ACC112 (cell line): ENCODE results near the gene KHDRBS1.
"Not testable (repeated sequence)": the region's sequence is repeated elsewhere in the genome, so short reads cannot be mapped to it uniquely, and the experiment has no call there.

Experiments
- H2AFZ ChIP-seq: fragments of 200-600 bp; sonication (generic); one replicate; pipeline ENCODE4 v1.6.0; 2017; ENCODE audit warnings: antibody characterized with exemption, low read length; ENCODE audit not compliant: unreplicated experiment
- H3K27ac ChIP-seq: fragments of 200-600 bp; sonication (generic); 2 replicates; pipeline ENCODE4 v1.5.1; 2014; ENCODE audit warnings: low read depth, mild to moderate bottlenecking, antibody characterized with exemption, low read length, moderate library complexity
- H3K27me3 ChIP-seq: fragments of 200-600 bp; sonication (generic); 2 replicates; pipeline ENCODE4 v1.6.1; 2014; ENCODE audit warnings: mild to moderate bottlenecking, antibody characterized with exemption, low read length, moderate library complexity, mixed read lengths; ENCODE audit not compliant: insufficient read depth
- H3K36me3 ChIP-seq: fragments of 200-600 bp; sonication (generic); 2 replicates; pipeline ENCODE4 v1.6.1; 2016; ENCODE audit warnings: mild to moderate bottlenecking, antibody characterized with exemption, low read length, moderate library complexity, mixed read lengths; ENCODE audit not compliant: insufficient read depth
- H3K4me1 ChIP-seq: fragments of 200-600 bp; sonication (generic); one replicate; pipeline ENCODE4 v1.6.1; 2016; ENCODE audit warnings: low read length, mixed read lengths; ENCODE audit not compliant: insufficient read depth, unreplicated experiment, control insufficient read depth
- H3K4me3 ChIP-seq: fragments of 200-600 bp; sonication (generic); 2 replicates; pipeline ENCODE4 v1.5.1; 2014; ENCODE audit warnings: mild to moderate bottlenecking, low read depth, low read length
- H3K79me2 ChIP-seq: fragments of 200-600 bp; sonication (generic); one replicate; pipeline ENCODE4 v1.6.0; 2016; ENCODE audit warnings: low read length; ENCODE audit not compliant: control insufficient read depth, unreplicated experiment, insufficient read depth

KHDRBS1 gene

GRCh38 chr1:32060914-32061313 is 47.2 kb downstream of the KHDRBS1 start:
- H3K27ac ChIP-seq = peak overlapping the region; percentile 24
- peaks cover 3% of the 10 kb centered on the region for H3K79me2 ChIP-seq
- H3K4me1 ChIP-seq = peaks cover 26% of the 10 kb centered on the region
- no peak overlapping the region for H3K4me3 ChIP-seq
- H2AFZ ChIP-seq = no peak overlapping the region
- H3K27me3 ChIP-seq = no peaks in the 10 kb centered on the region
- peaks cover 32% of the 10 kb centered on the region for H3K36me3 ChIP-seq

DNA sequence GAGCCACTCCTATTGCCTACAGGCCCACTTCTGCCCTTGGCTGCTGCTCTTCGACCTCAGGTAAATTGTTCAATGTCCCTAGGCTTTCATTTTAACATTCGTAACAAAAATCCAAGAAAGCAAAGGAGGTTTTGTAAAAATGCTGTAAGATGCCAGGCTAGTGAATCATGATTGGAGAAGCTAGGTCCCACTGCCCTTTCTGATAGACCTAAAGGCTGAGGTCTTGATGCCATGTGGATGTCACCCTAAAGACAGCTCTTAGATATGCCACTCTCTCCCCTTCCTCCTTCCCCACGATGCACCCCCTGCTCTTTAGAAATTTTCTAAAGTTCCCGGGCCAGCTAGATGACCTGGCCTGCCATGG is 49.2 kb downstream of the KHDRBS1 start:
- H3K27me3 ChIP-seq = no peaks in the 10 kb centered on the region
- H3K27ac ChIP-seq = peak overlapping the region; percentile 64
- H3K79me2 ChIP-seq = no peaks in the 10 kb centered on the region
- H3K36me3 ChIP-seq = peaks cover 23% of the 10 kb centered on the region; the same call in 1 of the 2 replicates
- peaks cover 32% of the 10 kb centered on the region for H3K4me1 ChIP-seq
- no peak overlapping the region for H3K4me3 ChIP-seq
- H2AFZ ChIP-seq = no peak overlapping the region

DNA sequence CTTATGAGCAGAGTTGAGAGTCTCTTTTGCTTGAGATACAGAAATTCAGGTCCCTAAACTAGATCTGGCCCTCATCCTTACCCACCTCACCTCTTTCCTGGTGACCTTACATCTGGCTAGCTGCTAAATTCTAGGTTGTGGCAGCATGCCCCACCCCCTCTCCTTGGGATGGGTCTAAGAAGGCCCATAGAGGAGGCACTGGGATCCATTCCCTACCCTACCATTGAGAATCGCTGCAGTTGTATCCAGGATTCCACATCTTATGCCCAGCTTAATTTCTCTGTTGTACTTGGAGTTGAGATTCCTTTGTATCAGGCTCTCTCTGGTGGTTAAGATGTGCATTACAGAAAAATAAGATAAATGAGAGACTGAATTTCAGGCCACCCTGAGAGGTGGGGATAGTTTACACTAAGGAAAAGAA is 49.6 kb downstream of the KHDRBS1 start:
- peak overlapping the region; percentile 64 for H3K27ac ChIP-seq
- H3K4me1 ChIP-seq = peaks cover 36% of the 10 kb centered on the region
- no peaks in the 10 kb centered on the region for H3K79me2 ChIP-seq
- no peaks in the 10 kb centered on the region for H3K27me3 ChIP-seq
- H2AFZ ChIP-seq = no peak overlapping the region
- no peak overlapping the region for H3K4me3 ChIP-seq
- peaks cover 21% of the 10 kb centered on the region; the same call in 1 of the 2 replicates for H3K36me3 ChIP-seq

- peaks cover 44% of the 10 kb centered on the region for H3K4me1 ChIP-seq
- H3K27me3 ChIP-seq, H2AFZ ChIP-seq, H3K79me2 ChIP-seq, H3K36me3 ChIP-seq, H3K4me3 ChIP-seq, H3K27ac ChIP-seq: not testable (repeated sequence)
Observed at GRCh38 chr1:32065613-32066488, 52.2 kb downstream of the KHDRBS1 start.

GRCh38 chr1:32066489-32066873 is 52.8 kb downstream of the KHDRBS1 start:
- H3K36me3 ChIP-seq = no peaks in the 10 kb centered on the region
- H3K27ac ChIP-seq = peak overlapping the region; percentile 5; the same call in 1 of the 2 replicates
- no peaks in the 10 kb centered on the region for H3K27me3 ChIP-seq
- no peak overlapping the region for H2AFZ ChIP-seq
- peaks cover 38% of the 10 kb centered on the region for H3K4me1 ChIP-seq
- H3K4me3 ChIP-seq = no peak overlapping the region
- H3K79me2 ChIP-seq = no peaks in the 10 kb centered on the region

GRCh38 chr1:32068957-32069588 is 55.4 kb downstream of the KHDRBS1 start:
- H3K4me1 ChIP-seq = peaks cover 29% of the 10 kb centered on the region
- peak overlapping the region; percentile 3; the same call in 1 of the 2 replicates for H3K27ac ChIP-seq
- no peak overlapping the region for H3K4me3 ChIP-seq
- H2AFZ ChIP-seq = no peak overlapping the region
- no peaks in the 10 kb centered on the region for H3K36me3 ChIP-seq
- H3K27me3 ChIP-seq = no peaks in the 10 kb centered on the region
- H3K79me2 ChIP-seq = peaks cover 8% of the 10 kb centered on the region

DNA sequence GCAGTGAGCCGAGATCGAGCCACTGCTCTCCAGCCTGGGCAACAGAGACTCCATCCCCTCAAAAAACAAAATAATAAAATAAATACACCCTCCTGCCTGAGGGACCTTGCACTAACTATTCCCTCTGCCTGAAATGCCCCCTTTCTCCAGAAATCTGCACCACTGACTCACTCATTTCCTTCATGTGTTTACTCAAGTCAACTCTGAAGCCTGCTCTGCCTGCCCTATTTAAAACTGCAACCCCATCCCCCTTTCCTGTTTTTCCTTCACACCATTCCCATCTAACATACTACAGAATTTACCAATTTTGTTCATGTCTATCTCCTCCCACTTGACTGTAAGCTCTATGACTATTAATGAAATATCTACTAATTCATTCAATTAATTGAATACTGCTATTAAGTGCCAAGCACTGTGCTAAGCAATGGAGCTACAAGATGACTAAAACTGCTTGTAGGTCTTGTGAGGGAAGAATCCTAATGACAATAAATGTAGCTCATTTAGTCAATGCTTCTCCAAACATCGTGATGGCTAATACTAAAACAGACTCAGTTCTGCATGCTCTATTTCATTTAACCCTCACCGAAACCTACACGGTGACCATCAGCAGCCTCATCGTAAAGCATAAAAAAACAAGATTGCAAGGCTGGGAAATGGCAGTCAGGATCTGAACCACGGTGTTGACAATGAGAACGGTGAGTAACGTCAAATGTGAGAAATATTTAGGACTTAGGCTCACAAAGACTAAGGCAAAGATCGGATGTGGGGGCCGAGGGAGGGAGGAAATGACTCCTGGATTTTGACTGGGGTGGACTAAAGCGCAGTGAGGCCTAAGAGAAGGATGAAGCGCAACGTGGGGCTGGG is 58.3 kb downstream of the KHDRBS1 start:
- Histone ChIP-seq H3K27me3 (no peaks in the 10 kb centered on the region), H3K4me1 (peaks cover 48% of the 10 kb centered on the region), H2AFZ (peak overlapping the region; percentile 39), H3K4me3 (peak overlapping the region; percentile 77), H3K79me2 (peaks cover 23% of the 10 kb centered on the region), H3K27ac (peak overlapping the region; percentile 74), H3K36me3 (peaks cover 4% of the 10 kb centered on the region; the same call in 1 of the 2 replicates)

- H2AFZ ChIP-seq = peak within 1 kb of the TSS; percentile 39
Observed at GRCh38 chr1:32072622-32073298, 59.1 kb downstream of the KHDRBS1 start, which contains the start of gene TMEM39B. Gene TMEM39B, plus strand, starts transcription at chr1:32072939. Its CDS starts 109 bp downstream, at chr1:32073048.

DNA sequence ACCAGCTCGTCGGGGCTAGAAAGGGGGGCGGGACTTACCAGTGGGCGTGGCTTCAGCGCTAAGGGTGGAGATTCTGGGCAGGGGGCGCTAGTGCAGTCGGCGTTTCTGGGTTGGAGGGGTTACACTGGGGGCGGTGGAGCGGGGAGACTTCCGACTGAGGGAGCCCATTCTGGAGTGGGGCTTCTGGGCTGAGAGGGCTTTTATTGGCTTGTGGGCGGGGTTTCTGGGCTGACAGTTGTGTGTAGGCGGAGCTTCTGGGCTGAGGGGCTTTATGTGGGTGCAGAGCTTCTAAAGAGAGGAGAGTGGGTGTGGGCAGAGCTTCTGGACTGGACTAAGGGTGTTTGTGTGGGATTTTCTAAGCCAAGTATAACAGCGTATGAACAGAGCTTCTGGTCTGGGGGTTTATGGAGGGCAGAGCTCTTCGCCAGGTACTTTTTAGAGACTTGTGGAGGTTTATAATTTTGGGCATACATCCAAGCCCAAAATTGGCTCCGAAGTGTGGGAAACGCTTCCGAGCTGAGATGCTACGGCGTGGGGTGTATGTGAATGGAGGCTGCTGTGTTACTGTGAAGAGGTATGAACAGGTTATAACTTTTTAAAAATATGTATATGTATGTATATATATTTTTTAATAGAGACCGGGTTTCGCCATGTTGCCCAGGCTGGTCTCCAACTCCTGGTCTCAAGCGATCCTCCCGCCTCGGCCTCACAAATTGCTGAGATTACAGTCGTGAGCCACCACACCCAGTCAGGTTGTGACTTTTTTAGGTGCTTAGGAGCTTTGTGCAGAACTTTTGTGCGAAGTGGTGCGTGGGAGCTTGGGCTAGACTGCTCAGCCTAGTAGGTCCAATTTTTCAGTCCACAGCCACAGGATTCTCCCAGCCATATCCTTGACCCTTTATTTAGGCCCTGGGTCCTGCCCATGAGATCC is 59.9 kb downstream of the KHDRBS1 start:
- H3K79me2 ChIP-seq = peaks cover 30% of the 10 kb centered on the region
- H2AFZ ChIP-seq = peak overlapping the region; percentile 17
- H3K27ac ChIP-seq = peak overlapping the region; percentile 74
- H3K4me1 ChIP-seq = peaks cover 41% of the 10 kb centered on the region
- no peaks in the 10 kb centered on the region for H3K27me3 ChIP-seq
- peaks cover 9% of the 10 kb centered on the region for H3K36me3 ChIP-seq
- H3K4me3 ChIP-seq = peak overlapping the region; percentile 77

More at GRCh38 chr1:32072622-32073298, 59.1 kb downstream of the KHDRBS1 start, which contains the start of gene TMEM39B:
- peak within 1 kb of the TSS; percentile 77 for H3K4me3 ChIP-seq
- H3K36me3 ChIP-seq = peaks cover 9% of the 10 kb centered on the region
- peak within 1 kb of the TSS; percentile 74 for H3K27ac ChIP-seq
- peaks cover 48% of the 10 kb centered on the region for H3K4me1 ChIP-seq
- H3K79me2 ChIP-seq = peaks cover 30% of the 10 kb centered on the region
- no peaks in the 10 kb centered on the region for H3K27me3 ChIP-seq
